Hepatocyte (in vitro differentiated cells): ENCODE results near the gene DBH. TPM values are rescaled to one million over a fixed set of nuclear protein-coding genes. Genes with fewer than 3 reads are reported as not detected.

Experiments used
- DNase-seq: peaks from one replicate; pipeline ENCODE4 v3.0.0-alpha.2; 2016; ENCODE audit warnings: low spot score
- H2AFZ ChIP-seq: fragments of 200-600 bp; sonication (generic); 2 replicates; pipeline ENCODE4 v1.6.0; 2016; ENCODE audit warnings: antibody characterized with exemption, mild to moderate bottlenecking
- H3K27ac ChIP-seq: fragments of 200-600 bp; sonication (generic); 2 replicates; pipeline ENCODE4 v1.5.1; 2016; ENCODE audit warnings: mild to moderate bottlenecking
- H3K27me3 ChIP-seq: fragments of 200-600 bp; sonication (generic); 2 replicates; pipeline ENCODE4 v1.6.1; 2016
- H3K36me3 ChIP-seq: fragments of 200-600 bp; sonication (generic); replicated peaks from 2 replicates; pipeline ENCODE4 v1.5.1; 2016; ENCODE audit warnings: low read depth; ENCODE audit not compliant: insufficient read depth
- H3K4me1 ChIP-seq: fragments of 200-600 bp; sonication (generic); 2 replicates; pipeline ENCODE4 v1.5.1; 2016; ENCODE audit warnings: mild to moderate bottlenecking, moderate library complexity; ENCODE audit not compliant: insufficient read depth
- H3K4me2 ChIP-seq: fragments of 200-600 bp; sonication (generic); 2 replicates; pipeline ENCODE4 v1.6.0; 2016
- H3K4me3 ChIP-seq: fragments of 200-600 bp; sonication (generic); 2 replicates; pipeline ENCODE4 v1.5.1; 2016; ENCODE audit warnings: mild to moderate bottlenecking
- H3K79me2 ChIP-seq: fragments of 200-600 bp; sonication (generic); 2 replicates; pipeline ENCODE4 v1.6.0; 2017; ENCODE audit warnings: mild to moderate bottlenecking
- H3K9me2 ChIP-seq: fragments of 200-600 bp; sonication (generic); replicated peaks from 2 replicates; pipeline ENCODE4 v1.6.0; 2017; ENCODE audit warnings: mild to moderate bottlenecking; ENCODE audit not compliant: insufficient read depth
- H3K9me3 ChIP-seq: fragments of 200-600 bp; sonication (generic); 2 replicates; pipeline ENCODE4 v1.5.1; 2016; ENCODE audit warnings: low read depth, mild to moderate bottlenecking
- H4K20me1 ChIP-seq: fragments of 200-600 bp; sonication (generic); 2 replicates; pipeline ENCODE4 v1.6.0; 2016; ENCODE audit warnings: mild to moderate bottlenecking; ENCODE audit not compliant: insufficient read depth, poor library complexity, severe bottlenecking
- CTCF ChIP-seq: fragments of 200-600 bp; sonication (generic); IDR thresholded peaks from 2 replicates; pipeline ENCODE4 v1.5.1; 2016; ENCODE audit warnings: antibody characterized with exemption, mild to moderate bottlenecking; ENCODE audit not compliant: poor library complexity
- EZH2 ChIP-seq: fragments of 200-600 bp; sonication (generic); IDR thresholded peaks from 2 replicates; pipeline ENCODE4 v1.6.1; 2016; ENCODE audit warnings: antibody characterized with exemption, mild to moderate bottlenecking, borderline replicate concordance
- EZH2phosphoT487 ChIP-seq: fragments of 200-600 bp; sonication (generic); IDR thresholded peaks from one replicate; pipeline ENCODE4 v1.6.1; 2018; ENCODE audit warnings: antibody characterized with exemption, mild to moderate bottlenecking, low read depth, moderate library complexity; ENCODE audit not compliant: unreplicated experiment, severe bottlenecking
- whole genome bisulfite sequencing: methylation state at CpG from one replicate; pipeline ENCODE4 v1.1.6; 2016; ENCODE audit warnings: low lambda C conversion rate; ENCODE audit errors: missing lambda C conversion rate; 5-methylcytosine and 5-hydroxymethylcytosine counted together
- polyA plus RNA-seq: library from polyadenylated mRNA; unstranded; fragments of >200 nt; fragmentation: Nextera tagmentation; extraction: Ambion mirVana; gene quantifications from 2 replicates; pipeline ENCODE4 v1.2.1, GENCODE V29; 2016
- total RNA-seq: library from RNA; depleted of rRNA; stranded (reverse); fragments of >200 nt; gene quantifications from 2 replicates; pipeline ENCODE4 v1.2.3, GENCODE V29; 2014

DBH gene
- total and polyA plus RNA-seq, 2 experiments from 2014 or later = 0.44 TPM; not detected in 1

- H4K20me1 ChIP-seq = no peaks in the 10 kb centered on the region
- TF ChIP-seq CTCF (no peak), EZH2phosphoT487 (no peak), EZH2 (no peak)
- DNase-seq = no peak
- H3K27me3 ChIP-seq = no peaks in the 10 kb centered on the region
- no peaks in the 10 kb centered on the region for H3K9me2 ChIP-seq
- peaks cover 17% of the 10 kb centered on the region for H3K4me1 ChIP-seq
- H3K27ac ChIP-seq = no peak overlapping the region
- no peaks in the 10 kb centered on the region for H3K79me2 ChIP-seq
- no peak overlapping the region for H3K4me2 ChIP-seq
- H2AFZ ChIP-seq = no peak overlapping the region
- no peaks in the 10 kb centered on the region for H3K9me3 ChIP-seq
- no peaks in the 10 kb centered on the region for H3K36me3 ChIP-seq
- H3K4me3 ChIP-seq = no peak overlapping the region
- WGBS = 100% methylated on average over 3 of the region's 3 CpGs
Observed at GRCh38 chr9:133694686-133695085, 58.5 kb downstream of the DBH start.

DNA sequence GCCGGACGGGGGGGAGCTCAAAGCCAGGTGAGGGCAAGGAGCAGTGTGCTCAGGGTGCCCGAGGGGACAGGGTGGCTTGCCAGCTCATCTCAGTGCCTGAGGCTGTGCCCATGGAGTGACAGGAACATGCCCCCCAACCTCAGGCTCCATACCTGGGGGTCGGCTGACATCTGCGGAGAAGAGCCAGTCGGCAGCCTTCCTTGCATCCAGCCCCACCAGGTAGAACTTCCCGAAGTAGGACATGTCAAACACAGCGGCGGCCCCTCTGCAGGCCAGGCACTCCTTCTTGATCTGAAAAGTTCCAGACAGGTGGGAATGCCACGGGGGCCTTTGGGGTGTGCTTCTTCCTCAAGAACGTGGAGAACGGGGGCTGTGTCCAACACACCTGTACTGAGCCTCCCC is 59.9 kb downstream of the DBH start:
- Histone ChIP-seq H3K4me3 (no peak overlapping the region), H3K27me3 (no peaks in the 10 kb centered on the region), H3K9me3 (no peaks in the 10 kb centered on the region), H2AFZ (no peak overlapping the region), H3K27ac (no peak overlapping the region), H4K20me1 (no peaks in the 10 kb centered on the region), H3K4me2 (no peak overlapping the region), H3K9me2 (no peaks in the 10 kb centered on the region), H3K79me2 (no peaks in the 10 kb centered on the region), H3K36me3 (no peaks in the 10 kb centered on the region), H3K4me1 (peaks cover 10% of the 10 kb centered on the region)
- no peak for DNase-seq
- WGBS = 88% methylated on average over 9 of the region's 12 CpGs
- TF ChIP-seq CTCF (no peak), EZH2 (no peak), EZH2phosphoT487 (no peak)

- WGBS = 94% methylated on average over 6 of the region's 6 CpGs
- Histone ChIP-seq H3K9me2 (no peaks in the 10 kb centered on the region), H3K36me3 (no peaks in the 10 kb centered on the region), H3K79me2 (no peaks in the 10 kb centered on the region), H3K27me3 (no peaks in the 10 kb centered on the region), H4K20me1 (no peaks in the 10 kb centered on the region), H3K4me3 (no peak overlapping the region), H3K27ac (no peak overlapping the region), H3K4me2 (no peak overlapping the region), H2AFZ (no peak overlapping the region), H3K9me3 (no peaks in the 10 kb centered on the region), H3K4me1 (peaks cover 16% of the 10 kb centered on the region)
- TF ChIP-seq EZH2 = no peak
- no peak for TF ChIP-seq CTCF
- TF ChIP-seq EZH2phosphoT487 = no peak
- no peak for DNase-seq
Observed at GRCh38 chr9:133699546-133699945, 63.4 kb downstream of the DBH start.

- no peak for DNase-seq
- no peak overlapping the region for H3K4me2 ChIP-seq
- TF ChIP-seq EZH2 (no peak), EZH2phosphoT487 (no peak), CTCF (no peak)
- H3K79me2 ChIP-seq = no peaks in the 10 kb centered on the region
- H2AFZ ChIP-seq = no peak overlapping the region
- no peaks in the 10 kb centered on the region for H3K9me3 ChIP-seq
- peaks cover 16% of the 10 kb centered on the region for H3K4me1 ChIP-seq
- WGBS = 86% methylated on average over 4 of the region's 4 CpGs
- H3K27ac ChIP-seq = no peak overlapping the region
- H3K4me3 ChIP-seq = no peak overlapping the region
- no peaks in the 10 kb centered on the region for H3K9me2 ChIP-seq
- H3K36me3 ChIP-seq = no peaks in the 10 kb centered on the region
- no peaks in the 10 kb centered on the region for H4K20me1 ChIP-seq
- H3K27me3 ChIP-seq = no peaks in the 10 kb centered on the region
Observed at GRCh38 chr9:133700819-133701320, 64.7 kb downstream of the DBH start.
